GM19099 (cell line): Measurements from ENCODE around the gene CDADC1.

Experiments
- POLR2A ChIP-seq: IDR thresholded peaks from 3 replicates; pipeline ENCODE4 v1.6.1; 2011; ENCODE audit warnings: low read depth; ENCODE audit not compliant: insufficient read length; ENCODE audit errors: extremely low read depth

The CDADC1 gene

DNA sequence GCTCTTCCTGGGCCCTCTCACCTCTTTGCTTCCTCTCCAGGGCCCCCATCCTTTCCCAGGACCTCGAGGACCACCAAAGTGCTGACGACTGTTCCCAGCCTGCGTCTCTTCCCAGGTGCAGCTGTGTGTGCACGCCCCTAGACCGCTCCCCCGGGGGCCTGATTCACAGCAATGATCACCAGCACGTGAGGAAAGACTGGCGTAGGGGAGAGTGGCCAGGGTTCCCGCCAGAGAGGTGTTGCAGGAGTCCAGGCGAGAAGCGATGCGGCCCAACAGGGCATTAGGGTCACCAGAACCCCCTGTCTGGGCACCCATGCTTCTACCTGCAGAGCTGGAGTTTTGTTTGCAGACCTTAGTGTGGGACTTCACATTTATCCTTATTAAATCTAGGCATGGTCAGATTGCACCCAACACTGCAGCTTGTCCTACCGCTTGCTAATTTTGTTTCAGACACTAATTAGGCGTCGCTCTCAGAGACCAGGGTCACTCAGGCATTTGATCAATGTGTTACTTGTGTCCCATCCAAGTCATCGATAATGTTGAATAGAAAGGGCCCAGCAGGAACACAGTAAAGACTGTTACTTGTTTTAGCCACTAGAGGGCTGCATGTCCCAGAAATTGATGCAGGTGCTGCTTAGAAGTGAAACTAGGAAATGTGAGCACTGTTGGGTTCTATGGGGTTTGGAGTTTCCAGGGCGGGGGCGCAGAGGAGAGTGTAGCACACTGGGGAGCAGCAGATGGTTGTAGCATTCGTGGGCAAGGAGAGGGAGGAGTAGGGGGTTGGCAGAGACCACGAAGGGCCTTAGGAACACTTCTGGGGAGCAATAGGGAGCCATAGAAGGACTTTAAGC lies 53.2 kb downstream of the CDADC1 start:
- no peak for TF ChIP-seq POLR2A

DNA sequence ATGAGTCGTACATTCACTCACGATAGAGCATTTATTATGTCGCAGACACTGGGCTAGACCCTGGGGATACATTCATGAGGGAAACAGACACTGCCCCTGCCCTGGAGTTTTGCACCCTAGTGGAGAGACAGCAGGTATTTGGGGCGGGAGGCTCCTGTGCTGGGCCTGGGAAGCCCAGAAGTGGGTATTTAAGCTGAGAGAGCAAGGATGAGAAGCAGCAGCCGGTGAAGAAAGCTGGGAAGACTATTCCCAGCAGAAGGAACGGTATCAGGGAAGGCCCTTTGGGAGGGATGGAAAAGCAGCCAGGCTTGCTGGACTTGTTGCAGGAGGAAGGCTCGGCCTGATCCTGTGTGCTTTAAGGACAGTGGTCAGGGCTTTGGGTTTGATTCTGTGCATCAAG lies 54.5 kb downstream of the CDADC1 start:
- TF ChIP-seq POLR2A, result no peak

DNA sequence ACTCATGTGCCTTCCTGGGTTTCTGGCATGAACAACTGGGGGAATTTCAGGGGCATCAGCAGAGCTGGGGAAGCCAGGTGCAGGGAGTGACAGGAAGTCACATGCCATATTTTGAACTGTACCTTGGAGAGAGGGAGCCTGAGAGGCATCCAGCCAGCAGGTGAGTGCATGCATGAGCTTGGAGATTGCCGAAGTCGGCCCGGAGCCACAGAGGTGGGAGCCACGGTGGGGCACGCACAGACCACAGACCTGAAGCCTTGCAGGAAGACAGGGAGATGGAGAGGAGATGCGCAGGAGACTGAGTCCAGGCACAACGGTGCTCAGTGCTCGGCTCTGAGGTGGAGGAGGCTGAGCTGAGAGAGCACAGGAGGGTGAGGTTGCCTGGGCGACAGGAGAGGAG lies 55.1 kb downstream of the CDADC1 start:
- no peak for TF ChIP-seq POLR2A

DNA sequence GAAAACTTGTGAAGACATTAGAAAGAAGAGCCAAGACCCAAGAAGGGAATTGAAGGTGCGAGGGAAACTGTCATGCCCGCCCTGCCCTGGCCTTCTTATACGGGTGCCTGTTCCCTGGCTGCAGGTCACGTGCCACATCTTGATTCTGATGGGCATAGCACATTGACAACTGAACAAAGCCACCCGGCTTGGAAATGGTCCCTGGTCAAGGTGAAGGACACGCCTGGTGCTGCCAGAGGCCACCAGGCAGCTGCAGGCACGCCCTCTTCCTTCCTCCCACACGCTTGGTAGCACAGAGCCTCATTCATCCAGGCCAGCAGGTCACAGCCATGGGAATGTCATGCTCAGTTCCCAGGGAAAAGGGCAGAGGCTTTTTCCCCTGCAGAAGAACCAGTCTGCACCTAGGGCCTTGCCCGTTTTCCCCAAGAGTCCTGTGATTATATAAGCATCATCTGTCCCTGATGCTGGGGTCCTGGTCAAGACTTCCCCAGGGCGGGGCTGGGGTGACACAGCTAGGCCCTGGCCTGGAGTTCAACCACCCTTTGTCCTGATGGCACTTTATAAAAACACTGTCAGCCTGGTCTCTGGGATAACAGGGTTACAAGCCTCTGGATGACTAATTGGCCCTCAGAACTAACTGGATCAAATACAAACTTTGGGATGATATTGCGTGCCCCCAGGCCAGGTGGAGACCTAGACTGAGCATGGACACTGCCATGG lies 56.0 kb downstream of the CDADC1 start:
- TF ChIP-seq POLR2A, result no peak

DNA sequence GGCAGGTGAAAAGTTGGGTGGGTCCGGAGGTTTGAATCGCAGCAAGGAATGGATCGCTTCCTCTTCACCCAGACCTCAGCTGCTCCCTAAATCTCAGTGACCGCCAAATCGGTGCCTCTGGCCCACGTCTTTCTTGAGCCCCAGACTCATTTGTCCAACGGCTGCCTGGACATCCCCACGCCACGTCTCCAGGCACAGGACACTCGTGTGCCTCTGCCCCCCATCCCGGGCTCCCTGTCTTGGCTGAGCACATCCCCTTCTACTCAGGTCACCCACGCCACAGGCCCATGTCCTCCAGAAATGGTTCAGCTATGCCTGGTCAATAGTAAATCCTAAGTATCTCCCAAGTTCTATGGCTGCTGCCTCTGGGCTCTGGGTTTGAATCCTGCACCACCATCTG lies 56.6 kb downstream of the CDADC1 start:
- no peak for TF ChIP-seq POLR2A

DNA sequence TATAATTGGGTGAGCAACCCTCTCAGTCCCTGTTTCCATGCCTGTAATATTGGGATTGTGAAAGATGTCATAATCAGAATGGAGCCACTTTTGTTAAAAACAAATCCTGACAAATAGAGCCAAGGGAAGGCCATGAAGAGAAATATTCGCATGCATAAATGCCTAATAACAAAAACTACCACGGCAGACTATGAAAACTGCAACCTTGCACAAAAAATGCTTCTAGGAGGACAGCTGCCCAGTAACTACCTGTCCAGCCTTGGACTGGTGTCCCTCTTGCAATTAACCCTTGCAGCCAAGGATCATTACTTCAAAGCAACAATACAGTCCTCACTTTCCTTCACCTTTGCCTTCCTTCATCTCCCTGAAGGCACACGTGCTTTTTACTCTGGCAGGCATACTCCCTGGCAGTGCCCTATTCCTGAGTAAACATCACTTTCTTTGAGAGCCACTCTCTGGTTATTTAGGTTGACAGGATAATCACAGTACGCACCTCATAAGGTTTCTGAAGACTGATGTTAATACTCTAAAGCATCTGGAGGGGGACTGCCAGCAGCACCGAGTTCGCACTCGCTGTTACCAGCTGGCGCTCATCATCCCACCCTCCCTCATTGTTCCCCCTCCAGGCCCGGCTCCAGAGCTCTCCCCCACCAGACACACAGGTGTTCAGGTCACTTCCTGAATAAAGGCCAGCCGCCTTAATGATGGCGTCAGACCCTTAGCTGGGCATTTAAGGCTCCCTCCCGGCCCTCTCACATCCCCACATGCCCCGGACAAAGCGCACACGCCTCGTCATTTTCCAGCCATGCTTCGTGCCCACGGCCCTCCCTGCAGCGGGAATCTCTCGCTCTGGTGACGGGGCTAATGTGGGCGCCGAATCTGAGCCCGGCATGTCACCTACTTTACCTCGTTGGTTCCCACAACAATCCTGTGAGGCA lies 57.3 kb downstream of the CDADC1 start:
- no peak for TF ChIP-seq POLR2A

DNA sequence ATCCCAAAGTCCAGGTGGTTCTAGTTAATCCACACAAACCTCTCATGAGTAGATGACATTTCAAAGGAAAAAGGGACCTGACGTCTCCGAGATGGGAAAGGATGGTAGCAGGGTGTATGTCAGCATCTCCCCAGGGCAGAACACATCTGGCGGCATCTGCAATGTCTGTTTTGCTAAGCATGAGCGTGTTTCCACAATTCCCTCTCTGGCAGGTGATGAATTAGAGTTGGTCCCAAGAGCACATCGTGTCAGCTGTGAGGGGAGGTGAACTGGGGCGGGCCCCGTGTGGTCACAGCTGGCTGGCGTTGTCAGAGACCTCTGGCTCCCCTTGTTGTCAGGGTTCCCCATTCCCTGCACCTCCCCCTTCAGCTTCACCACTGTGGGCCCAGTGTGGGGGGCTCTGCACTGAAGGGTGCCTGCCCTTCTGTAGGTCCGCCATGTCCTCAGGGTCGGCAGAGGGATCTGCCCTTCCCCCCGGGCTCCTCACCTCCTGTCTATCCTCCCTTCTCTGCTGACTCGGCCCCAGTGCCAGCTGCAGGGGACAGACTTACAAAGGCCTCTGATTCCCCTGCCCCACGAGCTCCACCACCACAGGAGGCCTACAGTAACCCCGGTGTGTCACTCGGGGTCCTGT lies 58.2 kb downstream of the CDADC1 start:
- no peak for TF ChIP-seq POLR2A

DNA sequence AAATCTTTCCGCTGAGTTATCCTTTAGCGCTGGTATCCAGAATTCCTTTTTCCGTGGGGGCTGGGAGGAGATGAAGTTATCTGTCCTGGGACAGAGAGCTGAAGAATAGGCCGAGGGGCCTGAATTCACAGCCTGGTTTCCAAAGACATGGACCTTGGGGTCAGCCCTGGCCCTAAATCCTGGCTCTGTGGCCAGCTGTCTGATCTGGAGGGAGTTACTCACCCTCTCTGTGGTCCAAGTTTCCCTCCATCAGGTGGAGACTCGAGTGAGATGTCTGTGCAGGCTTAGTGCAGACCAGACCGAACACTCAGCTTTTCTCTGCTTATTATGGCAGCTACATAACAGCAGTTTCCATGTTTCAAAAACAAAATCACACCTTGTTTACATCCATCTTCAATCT lies 59.6 kb downstream of the CDADC1 start:
- no peak for TF ChIP-seq POLR2A

DNA sequence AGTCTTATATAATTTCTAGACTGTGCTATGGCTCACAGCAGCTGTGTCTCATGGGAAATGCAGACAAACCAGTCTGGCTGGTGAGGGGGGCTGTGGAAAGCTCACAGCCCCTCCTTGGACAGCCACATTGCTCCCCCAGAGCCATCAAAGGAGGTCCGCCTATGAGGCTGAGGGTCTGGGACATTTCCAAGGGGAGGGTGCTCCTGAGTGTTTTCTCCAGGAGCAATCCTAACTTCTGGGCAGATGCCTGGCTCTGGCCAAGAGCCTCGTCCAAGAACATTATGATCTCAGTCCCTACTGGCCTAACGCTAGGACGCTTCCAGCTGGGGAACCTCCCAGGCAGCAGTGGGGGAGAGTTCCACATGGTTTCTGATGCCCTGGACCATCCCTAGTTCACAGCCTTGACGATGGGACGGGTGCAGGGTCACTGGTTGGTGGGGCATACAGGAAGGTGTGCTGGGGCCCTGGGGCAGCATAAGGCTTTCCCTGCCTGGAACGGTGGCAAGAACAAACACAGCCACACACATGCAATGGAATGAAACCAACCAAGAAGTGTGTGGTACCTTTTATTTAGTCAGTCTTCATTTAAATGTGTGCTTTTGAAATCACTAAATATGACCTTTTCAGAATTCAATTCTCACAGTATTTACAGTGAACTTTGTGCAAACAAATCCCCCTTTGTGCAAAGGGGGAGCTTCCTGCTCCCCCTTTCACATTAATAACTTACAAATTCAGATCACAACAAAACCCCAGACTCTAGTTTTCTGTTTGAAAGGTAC lies 60.6 kb downstream of the CDADC1 start:
- no peak for TF ChIP-seq POLR2A

DNA sequence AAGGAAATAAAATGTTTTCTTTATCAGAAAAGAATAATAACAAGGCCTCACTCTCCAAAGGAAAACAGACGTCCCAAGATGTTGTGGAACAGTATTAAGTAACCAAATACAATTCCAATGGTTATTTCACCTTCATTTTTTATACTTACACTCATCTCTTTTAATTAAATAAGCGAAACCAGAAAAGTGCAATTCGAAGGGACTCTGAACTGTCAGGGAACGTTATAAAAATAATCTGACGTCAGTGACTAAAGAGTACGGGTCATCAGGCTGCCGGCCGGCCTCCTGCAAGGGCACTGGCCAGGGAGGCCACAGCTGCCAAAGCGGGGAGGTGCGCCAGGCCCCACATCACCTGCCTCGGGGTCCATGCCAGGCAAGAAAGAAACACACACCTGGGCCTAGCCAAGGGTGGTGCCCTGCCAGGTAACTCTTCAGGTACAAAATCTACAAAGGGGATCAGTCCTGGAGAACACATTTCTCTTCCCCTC lies 61.2 kb downstream of the CDADC1 start:
- TF ChIP-seq POLR2A, result no peak

DNA sequence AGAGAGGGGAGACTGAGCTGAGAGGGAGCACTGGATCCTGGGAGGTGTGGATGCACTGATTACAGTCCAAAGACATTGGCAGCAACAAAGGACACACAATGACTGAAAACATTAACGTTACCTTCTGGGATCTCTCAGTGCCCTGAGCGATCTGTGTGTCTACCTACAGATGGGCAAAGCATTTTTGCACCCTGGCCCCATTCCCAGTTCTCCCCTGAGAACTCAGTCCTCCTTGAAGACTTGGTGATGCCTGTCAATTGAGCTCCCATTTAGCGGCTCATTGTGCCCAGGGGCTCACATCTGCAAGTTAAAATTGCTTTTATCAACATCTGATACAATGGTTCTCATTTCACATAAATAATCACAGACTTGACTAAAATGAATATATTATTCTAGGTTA lies 62.5 kb downstream of the CDADC1 start:
- TF ChIP-seq POLR2A, result no peak

DNA sequence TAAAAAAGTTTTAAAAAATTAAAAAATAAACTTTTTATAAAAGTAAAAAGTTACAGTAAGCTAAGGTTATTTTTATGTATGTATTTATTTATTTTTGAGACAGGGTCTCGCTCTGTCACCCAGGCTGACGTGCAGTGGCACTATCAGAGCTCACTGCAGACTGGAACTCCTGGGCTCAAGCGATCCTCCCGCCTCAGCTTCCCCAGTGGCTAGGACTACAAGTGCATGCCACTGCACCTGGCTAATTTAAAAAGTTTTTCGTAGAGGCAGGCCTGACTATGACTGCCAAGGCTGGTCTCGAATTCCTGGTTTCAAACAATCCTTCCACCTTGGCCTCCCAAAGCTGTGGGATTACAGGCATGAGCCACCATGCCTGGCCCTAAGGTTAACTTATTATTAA lies 64.1 kb downstream of the CDADC1 start:
- no peak for TF ChIP-seq POLR2A

DNA sequence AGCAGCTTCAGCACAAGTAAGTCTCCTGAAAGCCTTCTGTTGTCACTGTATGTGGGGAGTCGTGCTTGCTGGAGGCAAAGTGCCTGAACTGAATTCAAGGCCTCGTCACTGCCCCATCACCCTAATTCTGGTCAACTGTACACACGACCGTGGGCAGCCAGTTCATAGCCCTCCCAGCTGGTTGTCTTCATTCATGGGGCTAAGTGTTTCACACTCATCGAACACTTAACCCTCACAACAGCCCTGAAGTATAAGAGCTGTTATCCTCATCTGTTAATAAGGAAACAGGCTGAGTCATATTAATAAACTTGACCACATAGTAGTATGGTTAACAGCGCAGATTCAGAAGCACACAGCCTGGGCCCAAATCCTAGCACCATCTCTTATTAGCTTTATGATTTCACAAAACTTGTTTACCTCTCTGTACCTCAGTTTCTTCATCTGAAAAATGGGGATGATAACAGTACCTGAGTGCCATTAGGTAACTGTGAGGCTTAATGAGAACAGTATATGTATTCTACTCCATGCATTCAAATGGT lies 66.7 kb downstream of the CDADC1 start:
- TF ChIP-seq POLR2A, result no peak

DNA sequence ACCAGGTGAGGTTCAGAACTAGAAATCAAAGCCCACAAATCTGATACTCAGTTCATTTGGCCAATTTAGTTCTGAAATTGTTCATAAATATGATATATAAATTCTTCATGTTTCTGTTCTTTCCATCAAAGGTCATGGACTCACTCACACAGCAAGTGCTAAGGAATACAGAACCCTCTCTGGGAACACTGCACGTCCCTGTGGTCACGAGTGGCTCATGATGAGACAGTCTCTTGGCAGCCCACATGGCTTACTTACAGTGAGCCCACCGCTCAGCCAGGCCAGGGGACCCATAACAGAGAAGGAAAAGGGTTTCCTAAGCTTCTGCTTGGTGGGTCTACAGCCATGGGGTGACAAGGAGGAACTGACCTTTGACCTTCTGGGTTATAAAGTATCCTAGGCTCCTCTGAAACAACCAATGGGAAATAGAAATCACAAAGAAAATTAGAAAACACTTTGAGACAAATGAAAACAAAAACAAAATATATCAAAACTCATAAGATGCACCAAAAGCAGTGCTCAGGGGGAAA lies 67.4 kb downstream of the CDADC1 start:
- TF ChIP-seq POLR2A, result no peak
